Lower lobe of right lung (tissue), 2 donors: Measurements from ENCODE around the gene EVI5L. TPM values are rescaled to one million over a fixed set of nuclear protein-coding genes. Genes with fewer than 3 reads are reported as not detected.

ENCODE experiments used
- ATAC-seq, 2 donors: fragments of 200-7000 bp; cut with Tn5 transposase; one replicate each; pipeline ENCODE4 v1.9.1; 2020 to 2022; ENCODE audit warnings: mild to moderate bottlenecking in 2 of 2, moderate library complexity in 2 of 2
- DNase-seq: peaks from one replicate; pipeline ENCODE4 v3.0.0-alpha.2; 2020
- H3K27ac ChIP-seq: fragments of 200-600 bp; one replicate; pipeline ENCODE4 v1.8.0; 2022
- H3K27me3 ChIP-seq: fragments of 200-600 bp; one replicate; pipeline ENCODE4 v1.8.0; 2022; ENCODE audit warnings: low read depth
- H3K36me3 ChIP-seq: fragments of 200-600 bp; one replicate; pipeline ENCODE4 v1.8.0; 2022; ENCODE audit warnings: mild to moderate bottlenecking
- H3K4me1 ChIP-seq: fragments of 200-600 bp; one replicate; pipeline ENCODE4 v1.8.0; 2022
- H3K4me3 ChIP-seq: fragments of 200-600 bp; one replicate; pipeline ENCODE4 v1.8.0; 2022; ENCODE audit warnings: mild to moderate bottlenecking
- H3K9me3 ChIP-seq: fragments of 200-600 bp; one replicate; pipeline ENCODE4 v1.8.0; 2022
- intact Hi-C: fragments of 100-400 bp; cut with DNase I; formaldehyde crosslinking; loops from one replicate; pipeline ENCODE4 v1.11.0; 2022
- total RNA-seq: library from RNA; stranded (reverse); fragmentation: NEBNext Ultra II Directional; extraction: Animal tissue kit (Norgen Biotek cat#: 25700); gene quantifications from one replicate; pipeline ENCODE4 v1.2.1, GENCODE V29; 2021
- TF ChIP-seq, protein P1 (sequence below): fragments of 200-600 bp; IDR thresholded peaks from one replicate; pipeline ENCODE4 v1.8.0; 2022; ENCODE audit warnings: antibody characterized with exemption, mild to moderate bottlenecking
- donor health status: DM: no; HTN: yes; CAD: no; lungs with severe emphysema.

EVI5L gene
- total RNA-seq, 1 donor from 2014 or later, result 11.7 TPM

DNA sequence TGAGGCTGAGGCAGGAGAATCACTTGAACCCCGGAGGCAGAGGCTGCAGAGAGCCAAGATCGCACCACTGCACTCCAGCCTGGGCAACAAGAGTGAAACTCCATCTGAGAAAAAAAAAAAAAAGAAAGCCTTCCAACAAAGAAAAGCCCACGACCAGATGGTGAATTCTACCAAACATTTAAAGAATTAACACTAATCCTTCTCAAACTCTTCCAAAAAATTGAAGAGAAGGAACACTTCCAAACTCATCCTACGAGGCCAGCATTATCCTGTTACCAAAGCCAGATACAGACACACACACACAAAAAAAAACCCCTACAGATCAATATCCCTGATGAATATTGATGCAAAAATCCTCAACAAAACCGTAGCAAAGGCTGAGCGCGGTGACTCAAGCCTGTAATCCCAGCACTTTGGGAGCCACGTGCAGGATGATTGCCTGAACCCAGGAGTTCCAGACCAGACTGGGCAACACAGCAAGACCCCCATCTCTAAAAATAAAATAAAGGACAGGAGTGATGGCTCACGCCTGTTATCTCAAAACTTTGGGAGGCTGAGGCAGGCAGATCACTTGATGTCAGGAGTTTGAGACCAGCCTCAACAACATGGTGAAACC is 6.2 kb upstream of the EVI5L start:
- intact Hi-C loops, result no loop called here

GRCh38 chr19:7829166-7829520 is 875 bp upstream of the EVI5L start:
- Histone ChIP-seq H3K27me3 (no peaks in the 10 kb centered on the region), H3K27ac (no peak overlapping the region), H3K4me3 (peak overlapping the region; percentile 48), H3K4me1 (peaks cover 30% of the 10 kb centered on the region), H3K9me3 (no peaks in the 10 kb centered on the region), H3K36me3 (no peaks in the 10 kb centered on the region)
- TF ChIP-seq, protein P1, sequence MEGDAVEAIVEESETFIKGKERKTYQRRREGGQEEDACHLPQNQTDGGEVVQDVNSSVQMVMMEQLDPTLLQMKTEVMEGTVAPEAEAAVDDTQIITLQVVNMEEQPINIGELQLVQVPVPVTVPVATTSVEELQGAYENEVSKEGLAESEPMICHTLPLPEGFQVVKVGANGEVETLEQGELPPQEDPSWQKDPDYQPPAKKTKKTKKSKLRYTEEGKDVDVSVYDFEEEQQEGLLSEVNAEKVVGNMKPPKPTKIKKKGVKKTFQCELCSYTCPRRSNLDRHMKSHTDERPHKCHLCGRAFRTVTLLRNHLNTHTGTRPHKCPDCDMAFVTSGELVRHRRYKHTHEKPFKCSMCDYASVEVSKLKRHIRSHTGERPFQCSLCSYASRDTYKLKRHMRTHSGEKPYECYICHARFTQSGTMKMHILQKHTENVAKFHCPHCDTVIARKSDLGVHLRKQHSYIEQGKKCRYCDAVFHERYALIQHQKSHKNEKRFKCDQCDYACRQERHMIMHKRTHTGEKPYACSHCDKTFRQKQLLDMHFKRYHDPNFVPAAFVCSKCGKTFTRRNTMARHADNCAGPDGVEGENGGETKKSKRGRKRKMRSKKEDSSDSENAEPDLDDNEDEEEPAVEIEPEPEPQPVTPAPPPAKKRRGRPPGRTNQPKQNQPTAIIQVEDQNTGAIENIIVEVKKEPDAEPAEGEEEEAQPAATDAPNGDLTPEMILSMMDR, result no peak
- no peak for ATAC-seq
- no peak for DNase-seq
- intact Hi-C loops, result no loop called here

More for the DNA sequence above, 6.2 kb upstream of the EVI5L start:
- Histone ChIP-seq H3K4me3 (no peak overlapping the region), H3K36me3 (no peaks in the 10 kb centered on the region), H3K27me3 (peaks cover 3% of the 10 kb centered on the region), H3K27ac (no peak overlapping the region), H3K9me3 (no peaks in the 10 kb centered on the region), H3K4me1 (no peaks in the 10 kb centered on the region)
- TF ChIP-seq, protein P1, result no peak
- DNase-seq (no peak), ATAC-seq (no peak)

DNA sequence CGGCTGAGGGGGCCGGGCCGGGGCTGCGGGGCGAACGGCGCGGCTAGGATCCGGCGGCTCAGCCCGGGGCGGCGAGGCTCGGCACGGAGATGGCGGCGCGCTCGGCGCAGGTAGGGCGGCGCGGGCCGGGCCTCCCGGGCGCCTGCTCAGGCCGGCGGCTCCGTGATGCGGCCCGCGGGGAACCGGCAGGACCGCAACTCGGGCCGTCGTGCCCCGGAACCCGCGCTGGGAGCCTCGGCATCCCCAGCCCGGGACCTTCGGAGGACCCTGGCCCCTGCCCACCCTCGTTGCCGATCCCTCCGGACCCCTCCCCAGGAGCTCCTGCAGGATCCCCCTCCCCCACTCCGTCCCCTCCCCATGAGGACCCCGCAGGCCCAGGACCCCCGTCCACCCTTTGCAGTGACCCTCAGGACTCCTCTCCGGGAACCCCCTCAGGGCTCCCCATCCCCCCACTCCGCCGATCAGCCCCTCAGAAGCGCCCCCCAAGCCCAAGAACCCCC is 304 bp downstream of the EVI5L start:
- intact Hi-C loops, result no loop called here
- TF ChIP-seq, protein P1, result no peak

GRCh38 chr19:7830823-7831222 is 805 bp downstream of the EVI5L start:
- intact Hi-C loops, result no loop called here
- Histone ChIP-seq H3K27ac (no peak overlapping the region), H3K9me3 (no peaks in the 10 kb centered on the region), H3K4me1 (peaks cover 30% of the 10 kb centered on the region), H3K4me3 (peak overlapping the region; percentile 66), H3K27me3 (no peaks in the 10 kb centered on the region), H3K36me3 (no peaks in the 10 kb centered on the region)
- no peak for ATAC-seq
- TF ChIP-seq, protein P1, result no peak
- DNase-seq, result no peak

More for the DNA sequence above, 304 bp downstream of the EVI5L start:
- DNase-seq (peak; percentile 66), ATAC-seq (no peak)
- H3K36me3 ChIP-seq, result no peaks in the 10 kb centered on the region
- peaks cover 30% of the 10 kb centered on the region for H3K4me1 ChIP-seq
- no peaks in the 10 kb centered on the region for H3K9me3 ChIP-seq
- peak overlapping the region; percentile 66 for H3K4me3 ChIP-seq
- no peaks in the 10 kb centered on the region for H3K27me3 ChIP-seq
- no peak overlapping the region for H3K27ac ChIP-seq

GRCh38 chr19:7831452-7831851 is 1.4 kb downstream of the EVI5L start:
- TF ChIP-seq, protein P1, result no peak
- H3K27ac ChIP-seq, result no peak overlapping the region
- ATAC-seq, result no peak
- no peaks in the 10 kb centered on the region for H3K36me3 ChIP-seq
- H3K4me3 ChIP-seq, result no peak overlapping the region
- intact Hi-C loops, result no loop called here
- H3K4me1 ChIP-seq, result peaks cover 30% of the 10 kb centered on the region
- no peaks in the 10 kb centered on the region for H3K9me3 ChIP-seq
- no peak for DNase-seq
- no peaks in the 10 kb centered on the region for H3K27me3 ChIP-seq
